RWPE1 (cell line): ENCODE results near the gene TRPC6.

Experiments used
- CTCF ChIA-PET: fragments of 350-600 bp; sonication (Branson Sonifier 250); formaldehyde crosslinking; extraction: SDS; loops from one replicate; lab custom pipeline; 2021; lab: Yijun Ruan, JAX
- POLR2A ChIA-PET: fragments of 400-600 bp; formaldehyde crosslinking; extraction: SDS; loops from one replicate; lab custom pipeline; 2020; ENCODE audit warnings: antibody characterized with exemption; ENCODE audit not compliant: low non-redundant PET; lab: Yijun Ruan, JAX
- DNase-seq: peaks from one replicate; pipeline ENCODE4 v3.0.0; 2012; ENCODE audit warnings: low spot score
- H3K27ac ChIP-seq: fragments of 450-650 bp; 2 replicates; pipeline ENCODE4 v1.5.1; 2017
- CTCF ChIP-seq: fragments of 450-650 bp; conservative IDR thresholded peaks from 2 replicates; pipeline ENCODE4 v1.5.1; 2017; ENCODE audit warnings: low read depth, mild to moderate bottlenecking

The TRPC6 gene

GRCh38 chr11:101436511-101437142 is 147.2 kb downstream of the TRPC6 start:
- no peak overlapping the region for H3K27ac ChIP-seq
- TF ChIP-seq CTCF: peak; percentile 52
- peak; percentile 20 for DNase-seq
- CTCF ChIA-PET: interaction anchor here (0.6 to 1.3 kb wide), 2 partner anchors 15 to 72 kb away, joined by 3 read pairs; no protein-coding TSS in a partner anchor
- POLR2A ChIA-PET: no interaction called here

GRCh38 chr11:101435408-101435973 is 148.3 kb downstream of the TRPC6 start:
- no peak for DNase-seq
- TF ChIP-seq CTCF: no peak
- CTCF ChIA-PET: interaction anchor here (1.1 to 1.3 kb wide), 2 partner anchors 16 to 455 kb away, joined by 3 to 4 read pairs; no protein-coding TSS in a partner anchor
- H3K27ac ChIP-seq: no peak overlapping the region
- POLR2A ChIA-PET: no interaction called here

- no peak for DNase-seq
- ChIA-PET POLR2A (no interaction called here), CTCF (interaction anchor here (0.7 kb wide), 1 partner anchor 332 kb away, joined by 3 read pairs; no protein-coding TSS in a partner anchor)
- H3K27ac ChIP-seq: no peak overlapping the region
- TF ChIP-seq CTCF: no peak
Observed at GRCh38 chr11:101434026-101434643, 149.7 kb downstream of the TRPC6 start.

- no peak overlapping the region for H3K27ac ChIP-seq
- no peak for TF ChIP-seq CTCF
- ChIA-PET POLR2A (no interaction called here), CTCF (no interaction called here)
- no peak for DNase-seq
Observed at GRCh38 chr11:101433151-101433550, 150.7 kb downstream of the TRPC6 start.

- ChIA-PET CTCF (interaction anchor here (0.7 to 1.2 kb wide), 3 partner anchors 21 to 417 kb away, joined by 3 to 4 read pairs (median 3); no protein-coding TSS in a partner anchor), POLR2A (interaction anchor here (0.7 kb wide), 1 partner anchor 611 kb away, joined by 3 read pairs; no protein-coding TSS in a partner anchor)
- no peak for TF ChIP-seq CTCF
- no peak for DNase-seq
- H3K27ac ChIP-seq: no peak overlapping the region
Observed at GRCh38 chr11:101429703-101430540, 153.9 kb downstream of the TRPC6 start.

GRCh38 chr11:101428918-101429317 is 154.9 kb downstream of the TRPC6 start:
- POLR2A ChIA-PET: no interaction called here
- DNase-seq: no peak
- peak; percentile 36 for TF ChIP-seq CTCF
- CTCF ChIA-PET: interaction anchor here (1.0 to 1.2 kb wide), 2 partner anchors 418 to 420 kb away, joined by 3 to 4 read pairs; no protein-coding TSS in a partner anchor
- H3K27ac ChIP-seq: no peak overlapping the region
